GM10266 (cell line): ENCODE measurements around the gene ANKRD33.

Experiments
- DNase-seq: peaks from one replicate; pipeline ENCODE4 v3.0.0; 2012; ENCODE audit errors: extremely low spot score
- TF ChIP-seq, protein P1 (sequence below): IDR thresholded peaks from 2 replicates; pipeline ENCODE4 v1.5.1; 2012; ENCODE audit warnings: mild to moderate bottlenecking, low read depth; ENCODE audit not compliant: control insufficient read depth, insufficient read depth; ENCODE audit errors: missing control alignments

ANKRD33 gene

DNA sequence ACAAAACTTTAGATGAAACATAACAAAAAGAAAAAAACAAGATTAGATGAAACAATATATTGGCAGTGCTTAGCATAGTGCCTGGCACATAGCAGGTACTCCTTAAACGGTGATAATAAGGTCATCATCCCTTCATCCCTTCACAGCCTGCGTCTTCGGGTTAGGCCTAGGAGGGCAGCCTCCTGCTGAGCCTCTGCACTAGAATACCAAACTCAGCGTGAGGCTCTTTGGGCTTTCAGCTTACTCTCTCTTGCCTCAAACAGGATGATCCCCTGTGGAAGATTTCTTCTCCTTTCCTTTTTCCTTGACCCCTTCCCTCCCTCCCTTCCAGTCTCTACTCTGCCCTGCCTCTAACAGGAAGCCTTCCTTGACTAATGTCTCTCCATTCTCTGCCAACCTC is 25.0 kb upstream of the ANKRD33 start:
- TF ChIP-seq, protein P1, sequence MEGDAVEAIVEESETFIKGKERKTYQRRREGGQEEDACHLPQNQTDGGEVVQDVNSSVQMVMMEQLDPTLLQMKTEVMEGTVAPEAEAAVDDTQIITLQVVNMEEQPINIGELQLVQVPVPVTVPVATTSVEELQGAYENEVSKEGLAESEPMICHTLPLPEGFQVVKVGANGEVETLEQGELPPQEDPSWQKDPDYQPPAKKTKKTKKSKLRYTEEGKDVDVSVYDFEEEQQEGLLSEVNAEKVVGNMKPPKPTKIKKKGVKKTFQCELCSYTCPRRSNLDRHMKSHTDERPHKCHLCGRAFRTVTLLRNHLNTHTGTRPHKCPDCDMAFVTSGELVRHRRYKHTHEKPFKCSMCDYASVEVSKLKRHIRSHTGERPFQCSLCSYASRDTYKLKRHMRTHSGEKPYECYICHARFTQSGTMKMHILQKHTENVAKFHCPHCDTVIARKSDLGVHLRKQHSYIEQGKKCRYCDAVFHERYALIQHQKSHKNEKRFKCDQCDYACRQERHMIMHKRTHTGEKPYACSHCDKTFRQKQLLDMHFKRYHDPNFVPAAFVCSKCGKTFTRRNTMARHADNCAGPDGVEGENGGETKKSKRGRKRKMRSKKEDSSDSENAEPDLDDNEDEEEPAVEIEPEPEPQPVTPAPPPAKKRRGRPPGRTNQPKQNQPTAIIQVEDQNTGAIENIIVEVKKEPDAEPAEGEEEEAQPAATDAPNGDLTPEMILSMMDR, result no peak

DNA sequence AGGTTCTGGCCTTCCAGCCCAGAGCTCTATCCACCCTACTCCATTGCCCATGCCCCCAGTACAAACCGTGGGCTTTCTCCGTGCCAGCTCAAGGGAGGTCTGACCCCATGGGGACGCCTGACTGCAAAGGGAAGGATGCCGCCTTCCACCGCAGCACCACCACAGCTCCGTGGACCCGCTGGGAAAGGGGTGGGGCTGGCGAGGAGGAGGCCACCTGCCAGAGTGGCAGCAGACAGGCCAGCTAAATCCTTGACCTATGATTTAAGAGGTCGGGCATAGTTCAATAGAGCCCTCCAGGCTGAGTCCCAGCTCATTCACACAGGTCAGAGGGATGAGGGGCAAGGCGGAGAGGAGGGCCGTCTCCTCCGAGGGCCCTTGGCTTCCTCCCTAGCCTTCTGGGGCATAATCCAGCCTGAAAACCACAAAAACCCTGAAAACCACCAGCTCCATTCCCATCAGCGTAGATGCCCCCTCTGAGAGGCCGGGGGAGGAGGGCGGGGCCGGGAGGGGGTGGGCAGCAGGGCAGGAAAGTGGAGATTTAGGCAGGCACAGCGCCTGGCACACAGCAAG is 24.5 kb upstream of the ANKRD33 start:
- DNase-seq, result no peak
- TF ChIP-seq, protein P1, result no peak

More for the DNA sequence above, 25.0 kb upstream of the ANKRD33 start:
- DNase-seq, result no peak

DNA sequence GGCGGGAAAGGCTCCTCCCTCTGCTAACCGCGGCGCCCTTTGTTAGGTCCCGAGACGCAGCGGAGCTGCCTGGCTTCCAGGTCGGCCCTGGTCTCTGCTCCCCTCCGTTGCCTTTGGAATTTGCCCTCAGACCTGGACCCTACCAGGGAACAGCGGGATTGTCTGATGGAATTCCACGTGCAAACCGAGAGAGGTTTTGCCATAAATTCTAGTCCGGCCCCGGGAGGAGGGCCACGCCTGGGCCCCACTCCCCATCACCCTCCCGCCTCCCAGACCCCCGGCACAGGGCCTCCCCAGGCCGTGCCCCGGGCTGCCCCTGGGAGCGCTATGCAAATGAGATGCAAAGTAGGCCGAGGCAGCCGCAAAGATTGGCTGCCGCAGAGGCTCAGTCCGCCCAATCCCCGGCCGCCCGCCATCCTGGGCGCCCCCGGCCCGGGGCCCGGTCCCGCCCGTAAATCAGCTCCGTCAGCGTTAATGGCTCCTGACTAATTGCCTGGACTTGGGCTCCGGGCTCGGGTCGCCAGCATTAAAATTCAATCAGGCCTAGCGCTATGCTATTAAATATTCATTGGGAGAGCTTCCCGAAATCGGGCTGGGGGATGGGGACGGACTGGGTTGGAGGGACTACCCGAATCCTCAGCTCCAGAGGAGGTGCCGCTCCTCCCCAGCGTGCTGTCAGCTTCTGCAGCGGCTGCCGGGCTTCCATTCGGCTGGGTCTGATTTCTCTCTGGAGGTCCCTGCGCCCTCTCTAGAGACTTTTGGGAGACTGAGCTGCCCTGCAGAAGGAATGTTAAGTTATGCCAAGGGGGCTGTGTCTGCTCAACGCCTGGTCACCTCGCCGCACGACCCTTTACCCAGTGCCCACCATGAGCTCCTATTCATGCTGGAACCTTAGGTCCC is 23.7 kb upstream of the ANKRD33 start:
- no peak for DNase-seq
- TF ChIP-seq, protein P1, result no peak

DNA sequence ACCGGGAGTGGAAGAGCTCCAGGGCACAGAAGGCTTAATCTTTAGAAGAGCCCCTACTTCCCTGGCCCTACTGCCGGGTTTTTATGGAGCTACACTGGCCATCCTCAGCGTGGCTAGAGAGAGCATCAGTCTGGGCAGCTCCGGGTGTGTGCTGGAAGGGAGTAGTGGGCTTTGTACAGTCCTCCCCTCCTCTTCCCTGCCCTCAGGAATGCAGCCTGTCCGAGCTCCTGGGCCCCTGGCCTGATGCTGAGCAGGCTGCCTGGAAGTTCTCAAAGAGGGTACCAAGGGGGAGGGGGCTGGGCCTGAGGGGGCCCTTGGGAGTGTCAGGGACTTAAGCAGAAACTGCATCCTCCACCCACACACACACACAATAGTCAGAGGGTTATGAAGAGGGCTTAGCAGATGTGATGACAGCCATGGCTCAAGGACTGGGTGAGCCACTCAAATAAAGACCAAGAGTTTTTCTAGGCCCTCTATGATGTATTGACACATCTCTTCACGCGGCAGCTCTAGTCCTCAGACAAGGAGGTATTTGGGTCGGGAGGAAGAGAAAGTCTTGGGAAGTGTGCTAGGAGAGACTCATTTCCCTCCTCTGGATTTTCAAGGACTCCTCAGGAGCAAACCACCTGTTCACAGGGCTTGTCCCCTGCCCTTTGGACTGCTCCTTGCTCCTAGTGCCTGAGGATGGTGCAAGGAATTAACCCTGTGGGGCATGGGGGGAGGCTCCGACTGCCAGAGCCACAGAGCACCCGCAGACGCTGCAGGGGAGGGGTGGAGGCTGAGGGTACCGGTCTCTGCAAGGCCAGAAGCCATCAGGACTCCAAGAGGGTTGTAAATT is 22.9 kb upstream of the ANKRD33 start:
- DNase-seq, result no peak
- TF ChIP-seq, protein P1, result no peak

DNA sequence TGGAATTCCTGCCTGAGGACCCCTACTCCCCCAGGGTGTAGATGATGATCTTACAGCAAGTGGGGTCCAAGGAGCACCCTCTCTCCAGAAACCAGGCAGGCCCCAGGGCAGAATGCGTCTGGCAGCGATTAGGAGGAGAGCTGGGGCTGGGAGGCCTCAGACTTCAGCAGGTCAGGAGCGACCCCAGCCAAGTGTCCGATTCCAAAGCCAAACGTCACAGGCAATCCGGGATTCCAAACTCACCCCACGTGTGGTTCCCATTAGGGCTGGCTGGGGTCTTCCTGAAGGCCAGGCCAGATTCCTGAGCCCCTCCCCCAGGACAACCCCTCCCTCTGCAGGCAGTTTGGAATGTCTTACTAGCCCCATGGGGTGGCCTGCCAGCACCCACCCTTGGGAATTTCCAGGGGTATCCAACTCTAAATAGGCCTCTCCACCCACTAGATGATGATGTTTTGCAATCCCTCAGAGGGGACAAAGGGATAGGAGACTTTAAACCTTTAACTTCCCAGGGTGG is 22.1 kb upstream of the ANKRD33 start:
- TF ChIP-seq, protein P1, result no peak
- DNase-seq, result no peak

DNA sequence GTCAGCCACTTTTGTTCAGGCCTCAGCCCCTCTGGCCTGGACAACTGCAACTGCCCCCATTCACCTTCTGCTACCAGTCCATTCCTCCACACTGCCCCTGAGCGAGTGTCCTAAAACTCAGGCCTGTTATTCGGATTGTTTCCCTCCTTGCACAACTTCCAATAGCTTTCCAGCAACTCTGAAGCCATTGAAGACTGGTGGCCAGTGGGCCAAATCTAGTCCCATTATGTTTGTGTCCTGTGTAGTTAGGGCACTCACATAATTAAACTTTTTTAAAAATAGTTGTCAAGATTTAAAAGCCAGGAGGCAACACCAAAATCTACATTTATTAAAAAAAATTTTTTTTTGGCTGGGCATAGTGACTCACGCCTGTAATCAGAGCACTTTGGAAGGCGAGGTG is 21.6 kb upstream of the ANKRD33 start:
- TF ChIP-seq, protein P1, result no peak
- no peak for DNase-seq

DNA sequence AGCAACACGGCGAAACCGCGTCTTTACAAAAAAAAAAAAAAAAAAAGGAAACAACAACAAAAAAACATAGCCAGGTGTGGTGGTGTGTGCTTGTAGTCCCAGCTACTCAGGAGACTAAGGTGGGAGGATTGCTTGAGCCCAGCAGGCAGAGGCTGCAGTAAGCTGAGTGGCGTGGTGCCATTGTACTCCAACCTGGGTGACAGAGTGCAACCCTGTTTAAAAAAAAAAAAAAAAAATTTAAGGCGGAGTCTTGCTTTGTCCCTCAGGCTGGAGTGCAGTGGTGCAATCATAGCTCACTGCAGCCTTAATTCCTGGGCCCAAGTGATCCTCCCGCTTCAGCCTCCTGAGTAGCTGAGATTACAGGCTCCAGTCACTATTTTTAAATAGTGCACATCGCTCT is 21.1 kb upstream of the ANKRD33 start:
- TF ChIP-seq, protein P1, result no peak
- no peak for DNase-seq
